GOT3 (cell line): ENCODE results near the gene ATIC.
"Not testable (repeated sequence)": the region's sequence is repeated elsewhere in the genome, so short reads cannot be mapped to it uniquely, and the experiment has no call there.

Source experiments
- DNase-seq: peaks from one replicate; lab custom pipeline; 2025; ENCODE audit warnings: mixed read lengths; lab: John Stamatoyannopoulos, UW

Gene ATIC

DNA sequence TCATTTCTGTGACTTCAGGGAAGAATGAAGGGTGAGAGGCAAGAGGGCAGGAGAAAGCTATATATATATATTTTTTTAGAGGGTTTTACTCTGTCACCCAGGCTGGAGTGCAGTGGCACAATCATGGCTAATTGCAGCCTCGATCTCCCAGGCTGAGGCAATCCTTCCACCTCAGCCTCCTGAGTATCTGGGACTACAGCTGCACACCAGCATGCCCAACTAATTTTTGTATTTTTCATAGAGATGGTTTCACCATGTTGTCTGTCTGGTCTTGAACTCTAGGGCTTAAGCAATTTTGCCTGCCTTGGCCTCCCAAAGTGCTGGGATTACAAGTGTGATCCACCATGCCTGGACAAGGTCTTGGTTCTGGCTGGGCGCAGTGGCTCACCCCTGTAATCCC is 3.4 kb downstream of the ATIC start:
- DNase-seq: no peak

DNA sequence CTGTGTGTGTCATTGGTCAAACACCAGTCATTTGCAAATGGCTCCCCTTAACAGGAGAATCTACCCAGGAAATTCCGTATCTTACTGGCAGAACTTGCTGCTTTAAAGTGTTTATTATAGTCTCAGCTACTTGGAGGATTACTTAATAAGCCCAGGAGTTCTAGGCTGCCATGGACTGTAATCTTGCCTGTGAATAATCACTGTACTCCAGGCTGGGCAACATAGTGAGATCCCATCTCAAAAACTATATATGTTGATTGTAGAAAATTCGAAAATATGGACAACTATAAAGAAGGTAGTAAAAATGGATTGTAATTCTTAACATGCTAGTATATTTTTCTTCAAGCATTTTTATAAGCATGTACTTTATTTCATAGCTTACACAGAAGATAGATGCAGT is 4.5 kb downstream of the ATIC start:
- DNase-seq: no peak

DNA sequence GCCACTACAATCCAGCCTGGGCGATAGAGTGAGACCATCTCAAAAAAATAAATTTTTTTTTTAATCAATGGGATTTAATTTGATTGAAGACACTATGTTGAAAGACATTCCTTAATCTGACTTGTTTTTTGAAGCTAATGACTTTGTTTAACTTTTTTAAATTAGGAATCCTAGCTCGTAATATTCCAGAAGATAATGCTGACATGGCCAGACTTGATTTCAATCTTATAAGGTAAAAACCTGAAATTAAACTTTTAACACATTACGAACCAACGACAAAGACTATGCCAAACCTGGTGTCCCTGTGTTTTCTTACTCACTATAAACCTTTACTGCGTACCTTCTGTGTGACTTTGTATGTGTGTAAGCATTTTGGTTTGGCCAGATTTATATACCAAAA is 7.6 kb downstream of the ATIC start:
- no peak for DNase-seq

DNA sequence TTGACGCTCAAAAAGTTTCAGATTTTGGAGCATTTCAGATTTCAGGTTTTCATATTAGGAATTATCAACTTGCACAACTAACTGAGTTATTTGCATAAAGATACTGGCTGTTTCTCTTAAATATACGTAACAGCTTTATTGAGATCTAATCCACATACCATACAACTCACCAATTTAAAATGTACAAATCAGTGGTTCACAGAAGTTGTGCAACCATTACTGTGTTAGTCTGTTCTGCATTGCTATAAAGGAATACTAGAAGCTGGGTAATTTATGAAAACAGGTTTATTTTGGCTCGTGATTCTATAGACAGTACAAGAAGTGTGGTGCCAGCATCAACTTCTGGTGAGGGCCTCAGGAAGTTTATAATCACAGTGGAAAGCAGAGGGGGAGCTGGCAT is 8.2 kb downstream of the ATIC start:
- DNase-seq: no peak

DNA sequence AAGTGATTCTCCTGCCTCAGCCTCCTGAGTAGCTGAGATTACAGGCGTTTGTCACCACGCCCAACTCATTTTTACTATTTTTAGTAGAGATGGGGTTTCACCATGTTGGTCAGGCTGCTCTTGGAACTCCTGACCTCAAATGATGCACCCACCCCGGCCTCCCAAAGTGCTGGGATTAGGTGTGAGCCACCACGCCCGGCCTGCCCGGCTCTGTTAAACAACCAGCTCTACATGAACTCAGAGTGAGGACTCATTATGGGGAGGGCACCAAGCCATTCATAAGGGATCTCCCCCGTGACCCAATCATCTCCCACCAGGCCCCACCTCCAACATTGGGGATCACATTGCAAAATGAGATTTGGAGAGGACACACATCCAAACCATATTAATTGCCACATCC is 8.8 kb downstream of the ATIC start:
- DNase-seq: no peak

DNA sequence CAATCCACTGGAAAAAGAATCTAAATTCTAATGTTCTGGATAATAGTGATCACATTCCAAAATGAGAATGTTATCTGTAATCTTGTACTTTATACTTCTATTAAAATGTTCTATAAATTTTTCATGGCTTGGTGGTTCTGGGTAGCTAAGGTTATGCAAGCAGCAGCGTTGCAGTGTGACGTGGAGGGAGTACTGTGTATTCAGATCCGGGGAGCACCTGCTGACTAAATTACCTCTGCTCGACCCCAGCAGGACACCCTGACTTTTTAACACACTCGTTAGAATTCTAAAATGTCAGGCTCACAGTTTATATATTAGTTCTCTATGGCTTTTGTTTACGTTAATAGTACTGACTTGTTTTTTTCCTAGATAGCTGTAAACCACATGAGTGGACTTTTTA is 13.0 kb downstream of the ATIC start:
- no peak for DNase-seq

DNA sequence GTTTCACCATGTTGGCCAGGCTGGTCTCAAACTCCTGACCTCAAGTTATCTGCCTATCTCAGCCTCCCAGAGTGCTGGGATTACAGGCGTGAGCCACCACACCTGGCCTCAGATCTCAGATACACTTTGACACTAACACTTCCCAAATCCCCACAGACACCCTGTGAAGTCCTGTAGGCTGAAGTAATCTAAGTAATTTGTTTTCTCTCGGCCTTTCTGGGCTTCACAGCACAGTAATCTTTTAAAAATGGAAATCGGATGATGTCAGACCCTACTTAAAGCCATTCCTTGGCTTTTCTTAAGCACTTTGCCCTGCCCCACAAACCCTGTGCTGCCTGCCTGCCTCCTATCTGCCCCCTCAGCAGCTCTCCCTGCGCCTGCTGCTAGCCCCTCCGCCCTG is 16.2 kb downstream of the ATIC start:
- no peak for DNase-seq

DNA sequence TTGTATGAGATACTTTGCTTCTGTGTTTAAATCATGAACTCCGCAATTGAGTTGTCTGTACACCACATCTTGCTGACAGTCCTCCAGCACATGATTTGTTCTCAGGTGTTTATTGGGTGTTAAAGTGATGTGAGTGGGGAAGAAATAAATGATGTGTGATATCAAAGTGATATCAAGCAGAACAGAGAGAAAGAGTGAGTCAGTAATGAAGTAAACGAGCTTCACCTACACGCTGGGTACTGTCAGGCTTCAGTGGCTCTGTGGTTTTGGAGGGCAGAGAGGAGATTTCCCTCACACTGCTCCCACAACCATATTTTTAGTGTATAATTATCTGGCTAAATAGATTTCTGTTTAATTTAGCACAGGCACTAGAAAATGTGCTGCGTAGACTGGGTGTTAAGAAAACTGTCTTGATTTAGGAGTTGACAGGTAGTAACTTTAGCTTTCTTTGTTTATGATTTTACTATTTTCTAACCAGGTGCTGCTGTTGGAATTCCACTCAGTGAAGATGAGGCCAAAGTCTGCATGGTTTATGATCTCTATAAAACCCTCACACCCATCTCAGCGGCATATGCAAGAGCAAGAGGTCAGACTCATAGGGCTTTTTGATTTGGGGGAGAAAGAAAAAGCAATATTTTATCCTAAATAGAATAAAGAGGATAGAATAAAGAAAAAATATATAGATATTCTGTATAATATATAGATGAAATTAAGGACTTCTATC is 21.2 kb downstream of the ATIC start:
- DNase-seq: no peak

DNA sequence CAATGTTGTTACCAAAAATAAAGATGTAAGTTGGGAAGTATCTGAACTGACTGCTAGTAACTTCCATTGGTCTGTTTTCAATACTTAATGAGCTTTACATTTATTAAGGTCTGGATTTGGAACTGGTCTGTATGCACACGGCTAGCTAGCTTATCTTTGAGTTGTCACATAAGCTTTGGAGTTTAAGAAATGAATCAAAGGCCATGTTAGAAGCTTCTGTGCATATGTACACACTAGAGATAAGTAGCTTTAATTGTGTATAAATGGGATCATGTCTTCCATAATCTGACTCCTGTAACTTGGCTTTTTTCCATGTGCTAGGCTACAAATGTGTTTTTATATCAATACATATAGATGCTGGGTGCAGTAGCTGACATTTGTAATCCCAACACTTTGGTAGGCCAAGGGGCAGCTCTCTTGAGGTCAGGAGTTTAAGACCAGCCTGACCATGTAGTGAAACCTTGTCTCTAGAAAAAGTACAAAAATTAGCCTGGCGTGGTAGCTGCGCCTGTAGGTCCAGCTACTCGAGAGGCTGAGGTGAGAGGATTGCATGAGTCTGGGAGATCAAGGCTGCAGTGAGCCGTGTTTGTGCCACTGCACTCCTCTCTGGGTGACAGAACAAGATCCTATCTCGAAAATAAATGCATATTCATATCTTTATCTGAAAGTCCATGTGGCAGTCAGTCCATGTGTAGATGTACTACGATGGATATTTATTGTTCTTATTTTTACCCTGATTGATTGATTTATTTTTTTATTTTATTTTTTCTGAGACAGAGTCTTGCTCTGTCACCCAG is 27.2 kb downstream of the ATIC start:
- no peak for DNase-seq

DNA sequence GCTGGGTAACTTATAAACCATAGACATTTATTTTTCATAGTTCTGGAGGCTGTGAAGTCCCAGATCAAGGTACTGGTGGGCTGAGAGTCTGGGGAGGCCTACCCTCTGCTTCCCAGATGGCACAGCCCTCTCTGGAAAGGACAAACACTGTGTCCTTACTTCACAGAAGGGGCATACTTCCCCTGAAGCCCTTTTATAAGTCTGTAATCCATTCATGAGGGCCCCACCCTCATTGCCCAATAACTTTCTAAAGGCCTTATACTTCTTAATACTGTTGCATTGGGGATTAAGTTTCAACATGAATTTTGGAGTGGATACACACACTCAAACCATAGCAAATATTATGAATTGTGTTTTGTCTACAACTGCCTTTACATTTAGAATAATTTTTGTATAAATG is 36.0 kb downstream of the ATIC start:
- no peak for DNase-seq

DNA sequence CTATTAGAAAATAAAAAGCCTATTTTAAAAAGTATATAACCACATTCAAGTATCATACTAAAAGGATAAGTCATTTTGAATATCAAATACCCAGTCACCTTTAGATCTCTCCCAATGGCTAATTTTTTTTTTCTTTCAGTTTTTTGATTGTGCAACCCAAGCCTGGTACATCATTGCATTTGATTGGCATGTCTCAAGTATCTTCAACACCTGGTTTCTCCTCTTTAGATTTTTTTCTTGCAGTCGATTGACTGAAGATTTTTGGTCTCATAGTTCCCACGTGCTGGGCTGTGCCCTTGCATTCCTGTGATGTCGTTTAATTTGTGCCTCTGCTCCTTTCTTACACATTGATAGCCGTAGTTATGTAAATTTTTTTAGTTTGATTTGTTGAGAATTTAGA is 40.7 kb downstream of the ATIC start:
- no peak for DNase-seq

DNA sequence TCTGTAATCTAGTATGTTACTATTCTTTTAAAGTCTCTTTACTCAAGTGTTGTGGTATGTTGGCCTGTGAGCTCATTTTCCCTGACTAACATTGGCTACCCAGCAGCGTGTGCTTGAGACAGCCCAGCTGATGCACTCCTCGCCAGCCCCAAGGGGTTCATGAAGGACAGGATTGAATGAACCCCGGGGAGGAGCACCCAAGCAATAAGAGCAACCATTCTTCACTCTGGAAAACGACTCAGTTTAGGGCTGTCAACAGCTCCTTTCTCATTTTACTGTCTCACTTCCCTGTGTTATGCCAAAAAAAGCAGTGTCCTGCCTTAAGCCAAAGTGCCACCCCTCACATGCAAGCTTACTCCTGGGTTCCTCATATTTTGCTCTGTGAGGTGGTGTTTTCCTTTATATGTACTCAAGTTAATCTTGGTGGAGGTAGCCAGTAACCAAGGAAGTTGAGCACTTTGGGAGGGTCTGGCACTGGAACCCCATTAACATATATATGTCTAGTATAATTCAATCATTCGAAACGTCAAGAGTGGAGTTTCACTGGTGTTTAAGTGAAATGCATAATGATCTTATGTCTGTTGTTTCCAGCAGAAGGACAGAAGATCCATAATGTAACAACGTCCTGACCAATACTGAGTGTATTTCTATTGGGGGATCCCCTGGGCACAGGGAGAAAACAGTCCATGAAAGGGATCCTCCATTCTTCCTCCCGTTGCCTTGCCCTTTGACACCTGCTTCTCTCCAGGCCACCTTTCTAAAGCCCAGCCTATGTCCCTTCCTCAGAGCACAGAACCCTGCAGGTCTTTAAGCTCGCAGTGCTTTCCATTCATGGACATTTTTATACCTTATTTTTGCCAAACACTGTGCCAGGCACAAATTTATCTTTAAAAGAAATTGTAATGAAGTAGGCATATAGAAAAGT is 43.2 kb downstream of the ATIC start:
- DNase-seq: no peak

DNA sequence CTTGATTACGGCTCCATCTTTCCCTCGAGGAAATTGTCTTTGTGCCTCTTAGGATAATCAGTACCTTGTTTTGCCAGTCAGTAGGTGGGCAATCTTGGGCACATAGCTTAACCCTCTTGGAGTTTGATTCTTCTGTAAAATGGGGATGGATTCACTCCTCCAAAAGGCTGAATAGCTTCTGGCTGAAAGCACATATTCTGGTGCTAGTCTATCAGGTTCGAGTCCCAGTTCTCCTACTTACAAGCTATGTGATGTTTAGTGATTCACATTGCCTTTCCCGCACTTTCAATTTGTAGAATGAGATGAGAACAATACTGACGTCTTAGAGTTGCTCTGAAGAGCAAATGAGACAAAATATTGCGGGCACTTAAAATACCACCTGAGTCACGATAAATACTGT is 43.9 kb downstream of the ATIC start:
- DNase-seq: no peak

DNA sequence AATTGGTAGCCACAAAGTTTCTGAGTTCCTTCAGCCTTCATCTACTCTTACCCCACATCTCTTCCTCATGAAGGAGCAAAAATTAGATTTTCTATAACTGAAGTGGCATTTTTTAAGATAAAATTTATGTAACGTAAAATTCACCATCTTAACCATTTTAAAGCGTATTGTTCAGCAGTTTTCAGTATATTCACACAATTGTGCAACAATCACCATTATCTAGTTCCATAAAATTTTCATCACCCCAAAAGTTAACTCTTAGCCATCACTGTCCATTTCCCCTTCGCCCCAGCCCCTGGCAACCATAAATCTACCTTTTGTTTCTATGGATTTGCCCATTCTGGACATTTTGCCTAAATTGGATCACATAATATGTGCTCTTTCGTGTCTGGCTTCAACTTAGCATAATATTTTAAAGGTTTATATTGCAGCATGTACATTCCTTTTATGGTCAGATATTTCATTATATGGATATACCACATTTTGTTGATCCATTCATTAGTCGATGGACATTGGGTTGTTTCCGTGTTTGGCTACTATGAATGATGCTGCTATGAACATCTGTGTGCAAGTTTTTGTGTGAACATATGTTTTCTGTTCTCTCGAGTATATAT is 44.6 kb downstream of the ATIC start:
- no peak for DNase-seq

DNA sequence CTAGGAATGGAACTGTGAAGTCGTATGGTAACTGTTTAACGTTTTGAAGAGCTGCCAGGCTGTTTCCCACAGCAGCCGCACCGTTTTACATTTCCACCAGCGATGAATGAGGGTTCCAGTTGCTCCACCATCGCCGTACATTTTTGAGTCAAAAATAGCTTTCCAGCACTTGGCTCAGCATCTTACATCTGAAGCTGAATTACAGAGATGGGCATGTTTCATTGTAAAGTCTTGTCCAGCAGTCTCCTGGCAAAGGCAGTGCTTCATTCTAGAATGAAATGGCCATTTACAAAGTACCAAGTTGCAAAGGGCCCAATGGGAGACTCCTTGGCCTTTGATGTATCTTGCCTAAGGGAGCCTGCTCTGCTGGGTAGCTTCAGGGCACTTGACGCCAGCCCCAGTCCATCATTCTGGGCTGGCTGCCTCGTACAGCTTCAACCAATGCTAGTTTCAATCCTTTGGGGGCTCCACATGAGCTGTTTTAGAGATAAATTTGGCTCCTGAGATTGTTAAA is 45.1 kb downstream of the ATIC start:
- no peak for DNase-seq

DNA sequence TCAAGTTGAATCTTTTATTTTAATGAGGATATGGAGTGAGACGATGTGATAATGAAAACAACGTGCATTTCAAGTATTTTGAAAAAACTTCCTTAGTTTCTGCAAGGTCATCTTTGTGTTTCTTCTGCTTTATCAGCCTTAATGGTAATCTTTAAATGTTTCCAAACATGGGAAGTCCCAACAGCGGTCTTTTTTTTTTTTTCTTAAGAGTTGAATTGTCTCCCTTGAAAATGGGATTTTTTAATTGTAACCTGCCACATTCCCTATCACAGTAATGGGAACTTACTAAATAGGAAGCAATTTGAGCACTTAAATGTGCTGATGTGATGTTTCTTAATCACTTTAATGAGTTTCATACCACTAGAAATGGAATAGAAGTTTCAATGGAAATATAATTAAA is 45.8 kb downstream of the ATIC start:
- DNase-seq: no peak

DNA sequence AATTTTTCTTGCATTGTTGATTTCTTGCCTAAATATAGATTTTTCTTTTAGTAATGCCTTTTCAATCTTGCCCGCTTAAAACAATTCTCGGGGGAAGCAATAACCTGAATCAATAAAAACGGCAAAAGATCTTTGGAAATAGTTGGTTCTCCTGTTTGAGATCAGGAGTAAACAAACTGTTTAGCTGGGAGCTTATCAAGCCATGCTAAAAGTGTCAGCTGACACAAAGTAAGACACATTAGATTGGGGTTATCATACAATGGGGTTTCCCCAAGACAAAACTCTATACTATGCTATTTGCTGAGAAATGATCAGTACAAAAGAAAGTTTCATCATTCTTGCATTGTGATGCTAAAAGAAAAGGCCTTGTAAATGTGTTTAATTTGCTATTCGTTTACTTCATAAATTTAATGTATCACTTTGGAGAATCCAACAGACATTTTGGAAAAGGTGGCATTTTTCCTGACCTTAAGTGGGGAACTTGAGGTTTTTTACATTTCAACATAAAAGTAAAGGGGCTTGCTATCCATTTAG is 46.5 kb downstream of the ATIC start:
- no peak for DNase-seq

DNA sequence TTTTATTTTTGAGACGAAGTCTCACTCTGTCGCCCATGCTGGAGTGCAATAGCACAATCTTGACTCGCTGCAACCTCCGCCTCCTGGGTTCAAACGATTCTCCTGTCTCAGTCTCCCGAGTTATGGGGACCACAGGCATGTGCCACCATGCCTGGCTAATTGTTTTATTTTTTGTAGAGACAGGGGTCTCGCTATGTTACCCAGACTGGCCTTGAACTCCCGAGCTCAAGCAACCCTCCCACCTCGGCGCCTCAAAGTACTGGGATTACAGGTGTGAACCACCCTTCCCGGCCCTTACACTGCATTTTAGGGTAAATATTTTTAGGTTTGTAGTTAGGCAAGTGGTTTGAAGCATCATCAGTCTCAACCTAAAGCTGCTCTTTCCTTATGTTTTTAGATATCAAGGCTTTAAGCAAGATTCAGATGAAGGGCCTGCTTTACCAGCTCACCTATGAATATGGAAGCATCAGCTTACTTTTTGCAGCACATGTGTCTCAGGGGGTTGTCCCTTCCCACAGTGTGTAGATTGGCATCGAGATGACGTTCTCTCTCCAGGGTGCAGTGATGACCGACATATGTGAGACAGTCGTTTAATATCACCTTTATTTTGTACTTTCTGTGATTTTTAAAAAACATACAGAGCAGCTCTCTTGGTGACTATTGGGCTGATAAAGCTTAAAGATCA is 47.2 kb downstream of the ATIC start:
- DNase-seq: no peak

DNA sequence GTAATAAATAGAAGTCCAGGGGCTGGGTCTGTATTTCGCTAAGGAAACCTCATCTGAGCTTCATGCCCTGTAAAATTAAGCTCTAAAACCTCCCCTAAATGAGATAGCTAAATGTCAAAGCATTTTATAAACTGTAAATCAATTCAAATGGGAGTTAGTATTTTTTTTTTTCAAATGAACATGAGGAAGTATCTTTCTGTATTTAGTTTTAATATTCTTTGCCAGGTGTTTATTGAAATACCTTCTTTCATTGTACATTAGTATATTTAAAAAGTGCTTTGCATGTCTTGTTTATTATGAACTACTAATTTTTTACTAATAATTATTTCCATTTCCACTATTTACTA is 47.7 kb downstream of the ATIC start:
- no peak for DNase-seq

DNA sequence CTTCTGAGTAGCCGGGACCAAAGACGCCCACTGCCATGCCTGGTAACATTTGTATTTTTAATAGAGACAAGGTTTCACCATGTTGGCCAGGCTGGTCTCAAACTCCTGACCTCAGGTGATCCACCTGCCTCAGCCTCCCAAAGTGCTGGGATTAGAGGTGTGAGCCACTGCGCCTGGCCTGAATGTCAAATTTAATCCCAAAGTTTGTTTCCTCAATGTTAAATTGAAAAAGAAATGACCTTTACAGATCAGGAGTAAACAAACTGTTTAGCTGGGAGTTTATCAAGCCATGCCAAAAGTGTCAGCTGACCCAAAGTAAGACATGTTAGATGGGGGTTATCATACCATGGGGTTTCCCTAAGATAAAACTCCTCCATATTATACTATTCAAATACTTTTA is 48.2 kb downstream of the ATIC start:
- DNase-seq: not testable (repeated sequence)

DNA sequence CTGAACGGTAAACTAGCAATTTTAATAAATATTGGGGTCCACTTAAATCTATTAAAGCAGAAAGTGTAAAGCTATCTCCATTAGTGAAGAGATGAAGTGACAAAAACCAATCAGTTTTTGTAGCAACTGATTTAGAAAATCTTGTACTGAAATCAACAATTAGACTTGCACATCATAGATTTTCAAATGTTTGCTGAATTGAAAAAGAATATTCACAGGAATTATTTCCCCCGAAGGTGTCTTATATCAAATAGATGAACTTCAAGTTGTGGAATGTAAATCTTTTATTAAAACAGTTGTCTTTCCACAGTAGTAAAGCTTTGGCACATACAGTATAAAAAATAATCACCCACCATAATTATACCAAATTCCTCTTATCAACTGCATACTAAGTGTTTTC is 48.7 kb downstream of the ATIC start:
- no peak for DNase-seq
